HepG2 (cell line): ENCODE results near the gene ARL8A.

Experiments
- EP300 ChIP-seq, 3 experiments: sonication (generic) in 1 of 3; formaldehyde crosslinking in 1 of 3; IDR thresholded peaks; 2 replicates each; pipeline versions ENCODE4 v1.5.1 to v1.6.1; 2011 to 2020; ENCODE audit warnings: low read depth in 2 of 3, low read length in 2 of 3, borderline replicate concordance in 1 of 3, improper control_type of control experiment in 1 of 3, mild to moderate bottlenecking in 1 of 3, missing genetic modification reagents in 1 of 3, moderate library complexity in 1 of 3
- JUN ChIP-seq: sonication (generic); formaldehyde crosslinking; IDR thresholded peaks from 2 replicates; pipeline ENCODE4 v1.4.0; 2020; ENCODE audit warnings: mild to moderate bottlenecking, missing genetic modification reagents
- KDM1A ChIP-seq: IDR thresholded peaks from 2 replicates; pipeline ENCODE4 v1.6.1; 2016; ENCODE audit warnings: missing compliant biosample characterization
- KDM6A ChIP-seq: IDR thresholded peaks from 2 replicates; pipeline ENCODE4 v1.6.1; 2016; ENCODE audit warnings: low read depth
- SP1 ChIP-seq, 2 experiments: fragments of 450-650 bp in 1 of 2; sonication (generic) in 1 of 2; formaldehyde crosslinking in 1 of 2; IDR thresholded peaks; 2 replicates each; pipeline versions ENCODE4 v1.4.0 to v1.6.1; 2016 to 2020; ENCODE audit warnings: missing genetic modification reagents in 1 of 2
- TARDBP ChIP-seq: sonication (generic); formaldehyde crosslinking; IDR thresholded peaks from 2 replicates; pipeline ENCODE4 v1.8.0; 2022; ENCODE audit warnings: mild to moderate bottlenecking, missing genetic modification reagents
- ZNF619 ChIP-seq: sonication (generic); formaldehyde crosslinking; IDR thresholded peaks from 2 replicates; pipeline ENCODE4 v1.4.0; 2020; ENCODE audit warnings: mild to moderate bottlenecking, missing genetic modification reagents
- ZNF792 ChIP-seq: IDR thresholded peaks from 2 replicates; pipeline ENCODE4 v1.6.1; 2016
- ZSCAN30 ChIP-seq: sonication (generic); formaldehyde crosslinking; IDR thresholded peaks from 2 replicates; pipeline ENCODE4 v1.5.0; 2020; ENCODE audit warnings: mild to moderate bottlenecking, missing genetic modification reagents
- TF ChIP-seq, protein P1 (sequence below): sonication (generic); formaldehyde crosslinking; IDR thresholded peaks from 2 replicates; pipeline ENCODE4 v1.4.0; 2020; ENCODE audit warnings: missing genetic modification reagents
- TF ChIP-seq, protein P2 (sequence below): sonication (generic); formaldehyde crosslinking; IDR thresholded peaks from 2 replicates; pipeline ENCODE4 v1.4.0; 2020; ENCODE audit warnings: missing genetic modification reagents

DNA sequence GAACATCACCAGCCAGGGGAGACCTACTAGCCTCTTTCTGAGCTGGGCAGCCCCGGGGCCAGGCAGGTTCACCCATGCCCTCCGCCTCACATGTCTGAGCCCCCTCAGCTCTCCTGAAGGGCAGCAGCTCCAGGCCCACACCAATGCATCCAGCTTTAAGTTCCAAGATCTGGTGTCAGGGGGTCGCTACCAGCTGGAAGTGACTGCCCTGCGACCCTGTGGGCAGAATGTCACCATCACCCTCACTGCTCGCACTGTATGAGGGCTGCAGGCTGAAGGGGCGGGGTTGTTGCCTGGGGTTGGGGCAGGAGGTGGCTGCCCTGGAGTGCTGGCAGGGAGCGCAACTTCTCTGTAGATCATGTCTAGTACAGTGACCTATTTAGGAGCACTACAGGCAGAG lies 24.3 kb upstream of the ARL8A start:
- no peak for TF ChIP-seq ZSCAN30
- TF ChIP-seq TARDBP, result no peak
- TF ChIP-seq, protein P1, sequence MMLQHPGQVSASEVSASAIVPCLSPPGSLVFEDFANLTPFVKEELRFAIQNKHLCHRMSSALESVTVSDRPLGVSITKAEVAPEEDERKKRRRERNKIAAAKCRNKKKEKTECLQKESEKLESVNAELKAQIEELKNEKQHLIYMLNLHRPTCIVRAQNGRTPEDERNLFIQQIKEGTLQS (CRISPR knock-in tag), result no peak
- no peak for TF ChIP-seq KDM6A (CRISPR knock-in tag)
- TF ChIP-seq ZNF792 (CRISPR knock-in tag), result no peak
- TF ChIP-seq ZNF619, result no peak
- TF ChIP-seq SP1 (IDR thresholded peaks at IDR 0.05), result no peak
- TF ChIP-seq SP1 (CRISPR knock-in tag; IDR thresholded peaks at IDR 0.05), result no peak
- TF ChIP-seq JUN, result no peak
- no peak for TF ChIP-seq KDM1A (CRISPR knock-in tag)
- no peak for TF ChIP-seq EP300 (IDR thresholded peaks at IDR 0.05; ENCODE audit: low read depth in 2 of 2, low read length in 2 of 2)
- no peak for TF ChIP-seq EP300 (CRISPR knock-in tag; IDR thresholded peaks at IDR 0.05; ENCODE audit: borderline replicate concordance)
- TF ChIP-seq, protein P2, sequence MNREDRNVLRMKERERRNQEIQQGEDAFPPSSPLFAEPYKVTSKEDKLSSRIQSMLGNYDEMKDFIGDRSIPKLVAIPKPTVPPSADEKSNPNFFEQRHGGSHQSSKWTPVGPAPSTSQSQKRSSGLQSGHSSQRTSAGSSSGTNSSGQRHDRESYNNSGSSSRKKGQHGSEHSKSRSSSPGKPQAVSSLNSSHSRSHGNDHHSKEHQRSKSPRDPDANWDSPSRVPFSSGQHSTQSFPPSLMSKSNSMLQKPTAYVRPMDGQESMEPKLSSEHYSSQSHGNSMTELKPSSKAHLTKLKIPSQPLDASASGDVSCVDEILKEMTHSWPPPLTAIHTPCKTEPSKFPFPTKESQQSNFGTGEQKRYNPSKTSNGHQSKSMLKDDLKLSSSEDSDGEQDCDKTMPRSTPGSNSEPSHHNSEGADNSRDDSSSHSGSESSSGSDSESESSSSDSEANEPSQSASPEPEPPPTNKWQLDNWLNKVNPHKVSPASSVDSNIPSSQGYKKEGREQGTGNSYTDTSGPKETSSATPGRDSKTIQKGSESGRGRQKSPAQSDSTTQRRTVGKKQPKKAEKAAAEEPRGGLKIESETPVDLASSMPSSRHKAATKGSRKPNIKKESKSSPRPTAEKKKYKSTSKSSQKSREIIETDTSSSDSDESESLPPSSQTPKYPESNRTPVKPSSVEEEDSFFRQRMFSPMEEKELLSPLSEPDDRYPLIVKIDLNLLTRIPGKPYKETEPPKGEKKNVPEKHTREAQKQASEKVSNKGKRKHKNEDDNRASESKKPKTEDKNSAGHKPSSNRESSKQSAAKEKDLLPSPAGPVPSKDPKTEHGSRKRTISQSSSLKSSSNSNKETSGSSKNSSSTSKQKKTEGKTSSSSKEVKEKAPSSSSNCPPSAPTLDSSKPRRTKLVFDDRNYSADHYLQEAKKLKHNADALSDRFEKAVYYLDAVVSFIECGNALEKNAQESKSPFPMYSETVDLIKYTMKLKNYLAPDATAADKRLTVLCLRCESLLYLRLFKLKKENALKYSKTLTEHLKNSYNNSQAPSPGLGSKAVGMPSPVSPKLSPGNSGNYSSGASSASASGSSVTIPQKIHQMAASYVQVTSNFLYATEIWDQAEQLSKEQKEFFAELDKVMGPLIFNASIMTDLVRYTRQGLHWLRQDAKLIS, result no peak
